Measurements from ENCODE around the gene TNIK. TPM values are rescaled to one million over a fixed set of nuclear protein-coding genes. Genes with fewer than 3 reads are reported as not detected.
"Not testable (repeated sequence)": the region's sequence is repeated elsewhere in the genome, so short reads cannot be mapped to it uniquely, and the experiment has no call there.

Gene TNIK
- total RNA-seq, 2 experiments from 2014 or later: 55.2 to 56.9 TPM

DNA sequence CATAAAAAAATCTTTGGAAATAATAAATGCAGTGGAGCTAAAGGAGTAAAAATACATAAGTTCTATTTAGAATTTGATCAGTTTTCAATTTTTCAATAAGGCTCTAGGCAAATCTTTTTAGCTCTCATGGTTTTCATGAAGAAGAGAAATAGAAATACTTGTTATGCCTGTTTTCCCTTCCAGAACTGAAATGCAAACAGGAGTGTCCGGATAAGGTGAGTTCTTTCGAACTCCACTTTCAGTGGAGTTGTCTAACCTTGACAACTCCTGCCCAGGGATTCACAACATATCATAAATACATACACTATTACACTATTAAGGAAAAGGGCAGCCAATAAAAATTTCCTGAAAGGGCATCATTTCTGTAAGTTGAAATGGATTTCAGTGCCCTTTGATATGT lies 217.3 kb downstream of the TNIK start:
- CTCF ChIA-PET: interaction anchor here (1.0 to 1.3 kb wide), 2 partner anchors 13 to 24 kb away, joined by 3 to 4 read pairs; no protein-coding TSS in a partner anchor
- POLR2A ChIA-PET: no interaction called here
- no peak overlapping the region for H3K27ac Mint-ChIP-seq
- H3K9me3 Mint-ChIP-seq: peaks cover 7% of the 10 kb centered on the region
- no peaks in the 10 kb centered on the region for H3K4me1 Mint-ChIP-seq
- peaks cover 6% of the 10 kb centered on the region for H3K36me3 Mint-ChIP-seq (ENCODE audit: low read depth)
- no peak for DNase-seq
- H3K27me3 Mint-ChIP-seq: no peaks in the 10 kb centered on the region
- H3K4me3 Mint-ChIP-seq: no peak overlapping the region

- H3K4me1 Mint-ChIP-seq: no peaks in the 10 kb centered on the region
- no peak overlapping the region for H3K27ac Mint-ChIP-seq
- CTCF ChIA-PET: interaction anchor here (1.0 kb wide), 1 partner anchor 25 kb away, joined by 3 read pairs; no protein-coding TSS in a partner anchor
- H3K27me3 Mint-ChIP-seq: no peaks in the 10 kb centered on the region
- peaks cover 7% of the 10 kb centered on the region for H3K9me3 Mint-ChIP-seq
- POLR2A ChIA-PET: no interaction called here
- peaks cover 6% of the 10 kb centered on the region for H3K36me3 Mint-ChIP-seq (ENCODE audit: low read depth)
- H3K4me3 Mint-ChIP-seq: no peak overlapping the region
- no peak for DNase-seq
Observed at GRCh38 chr3:171242170-171242569, 218.0 kb downstream of the TNIK start.

DNA sequence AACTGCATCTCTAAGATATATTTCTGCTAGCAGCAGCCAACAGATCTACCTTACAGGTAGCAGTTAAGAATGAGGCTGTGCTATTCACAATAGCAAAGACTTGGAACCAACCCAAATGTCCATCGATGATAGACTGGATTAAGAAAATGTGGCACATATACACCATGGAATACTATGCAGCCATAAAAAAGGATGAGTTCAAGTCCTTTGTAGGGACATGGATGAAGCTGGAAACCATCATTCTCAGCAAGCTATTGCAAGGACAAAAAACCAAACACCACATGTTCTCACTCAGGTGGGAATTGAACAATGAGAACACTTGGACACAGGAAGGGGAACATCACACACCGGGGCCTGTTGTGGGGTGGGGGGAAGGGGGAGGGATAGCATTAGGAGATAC lies 218.6 kb downstream of the TNIK start:
- POLR2A ChIA-PET; H3K9me3 Mint-ChIP-seq; CTCF ChIA-PET; H3K36me3 Mint-ChIP-seq (ENCODE audit: low read depth); H3K27me3 Mint-ChIP-seq; H3K4me3 Mint-ChIP-seq; DNase-seq; H3K4me1 Mint-ChIP-seq; H3K27ac Mint-ChIP-seq: not testable (repeated sequence)

DNA sequence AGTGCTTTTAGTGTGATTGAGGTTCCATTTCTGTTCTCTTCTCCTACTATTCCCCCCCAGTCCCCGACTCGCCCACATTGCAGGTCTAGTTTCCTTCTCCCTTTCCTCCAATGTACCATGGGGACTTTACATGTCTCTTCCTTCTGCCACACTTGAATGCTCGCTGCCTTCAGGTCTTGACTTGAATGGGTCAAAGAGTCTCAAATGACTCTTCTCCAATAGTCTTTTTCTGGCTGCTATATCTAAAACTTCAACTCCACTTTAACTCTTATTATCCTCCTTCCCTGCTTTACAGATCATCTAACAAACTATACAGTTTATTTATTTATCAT lies 219.7 kb downstream of the TNIK start:
- Mint-ChIP-seq H3K36me3 (ENCODE audit: low read depth) (peaks cover 9% of the 10 kb centered on the region), H3K27me3 (no peaks in the 10 kb centered on the region), H3K27ac (no peak overlapping the region), H3K9me3 (peaks cover 7% of the 10 kb centered on the region), H3K4me3 (no peak overlapping the region), H3K4me1 (peaks cover 1% of the 10 kb centered on the region)
- ChIA-PET CTCF (no interaction called here), POLR2A (no interaction called here)
- DNase-seq: no peak

DNA sequence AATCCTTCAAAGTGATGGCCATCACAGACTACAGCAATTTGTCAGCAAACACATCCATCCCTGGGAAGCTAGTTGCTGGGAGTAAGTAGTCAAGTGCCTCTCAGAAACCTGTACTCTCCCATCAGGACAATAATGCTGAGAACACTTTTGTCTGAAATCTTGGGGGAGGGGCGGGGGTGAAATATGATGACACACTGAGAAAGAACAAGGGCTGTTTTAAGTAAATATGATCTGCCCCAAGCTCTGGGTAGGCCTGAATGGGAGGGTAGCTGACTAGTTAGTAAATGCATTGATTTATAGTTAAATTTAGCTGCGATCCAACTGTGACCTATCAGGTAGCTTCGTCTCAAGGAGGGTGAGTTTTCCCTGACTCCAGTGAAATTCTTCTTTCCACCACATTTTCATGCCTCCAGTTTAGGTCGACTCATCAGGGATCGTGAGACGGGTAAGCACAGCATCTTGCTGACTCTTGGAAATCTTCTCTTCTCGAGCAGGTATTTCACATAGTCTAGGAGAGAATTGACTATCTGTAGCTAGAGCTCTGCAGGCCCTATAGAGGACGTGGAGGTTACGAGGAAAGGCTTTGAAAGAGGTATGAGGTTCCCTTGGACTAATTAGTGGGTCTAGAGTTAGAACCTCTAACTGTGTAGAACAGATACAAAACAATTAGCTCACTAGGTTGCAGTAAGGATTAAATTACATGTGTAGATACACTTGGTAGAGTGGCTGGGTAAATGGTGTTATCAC lies 220.3 kb downstream of the TNIK start:
- CTCF ChIA-PET: no interaction called here
- Mint-ChIP-seq H3K4me3 (no peak overlapping the region), H3K27me3 (no peaks in the 10 kb centered on the region), H3K4me1 (peaks cover 4% of the 10 kb centered on the region), H3K36me3 (ENCODE audit: low read depth) (peaks cover 12% of the 10 kb centered on the region), H3K27ac (no peak overlapping the region), H3K9me3 (peaks cover 8% of the 10 kb centered on the region)
- POLR2A ChIA-PET: no interaction called here
- no peak for DNase-seq

DNA sequence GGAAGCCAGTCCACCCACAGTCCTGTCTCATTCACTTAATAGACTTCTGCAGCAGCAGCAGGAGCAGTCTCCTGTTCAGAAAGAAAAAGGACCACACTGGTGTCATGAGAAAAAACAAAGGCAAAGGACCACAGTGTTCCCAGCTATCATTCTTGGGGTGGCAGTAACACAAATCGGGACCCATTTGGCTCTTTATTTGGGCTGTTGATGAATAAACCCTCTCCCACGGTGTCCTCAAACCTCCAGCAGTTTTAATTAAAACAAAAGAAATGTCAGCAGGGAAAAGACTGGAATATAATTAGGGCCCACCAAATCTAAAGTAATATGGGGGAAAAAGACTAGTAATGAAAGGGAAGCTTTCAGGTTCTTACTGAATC lies 223.2 kb downstream of the TNIK start:
- ChIA-PET POLR2A (no interaction called here), CTCF (interaction anchor here (1.3 kb wide), 2 partner anchors 11 to 13 kb away, joined by 3 read pairs; no protein-coding TSS in a partner anchor)
- no peaks in the 10 kb centered on the region for H3K27me3 Mint-ChIP-seq
- H3K36me3 Mint-ChIP-seq (ENCODE audit: low read depth): peaks cover 19% of the 10 kb centered on the region
- peaks cover 10% of the 10 kb centered on the region for H3K9me3 Mint-ChIP-seq
- no peak overlapping the region for H3K4me3 Mint-ChIP-seq
- no peak overlapping the region for H3K27ac Mint-ChIP-seq
- no peak for DNase-seq
- peaks cover 23% of the 10 kb centered on the region for H3K4me1 Mint-ChIP-seq

DNA sequence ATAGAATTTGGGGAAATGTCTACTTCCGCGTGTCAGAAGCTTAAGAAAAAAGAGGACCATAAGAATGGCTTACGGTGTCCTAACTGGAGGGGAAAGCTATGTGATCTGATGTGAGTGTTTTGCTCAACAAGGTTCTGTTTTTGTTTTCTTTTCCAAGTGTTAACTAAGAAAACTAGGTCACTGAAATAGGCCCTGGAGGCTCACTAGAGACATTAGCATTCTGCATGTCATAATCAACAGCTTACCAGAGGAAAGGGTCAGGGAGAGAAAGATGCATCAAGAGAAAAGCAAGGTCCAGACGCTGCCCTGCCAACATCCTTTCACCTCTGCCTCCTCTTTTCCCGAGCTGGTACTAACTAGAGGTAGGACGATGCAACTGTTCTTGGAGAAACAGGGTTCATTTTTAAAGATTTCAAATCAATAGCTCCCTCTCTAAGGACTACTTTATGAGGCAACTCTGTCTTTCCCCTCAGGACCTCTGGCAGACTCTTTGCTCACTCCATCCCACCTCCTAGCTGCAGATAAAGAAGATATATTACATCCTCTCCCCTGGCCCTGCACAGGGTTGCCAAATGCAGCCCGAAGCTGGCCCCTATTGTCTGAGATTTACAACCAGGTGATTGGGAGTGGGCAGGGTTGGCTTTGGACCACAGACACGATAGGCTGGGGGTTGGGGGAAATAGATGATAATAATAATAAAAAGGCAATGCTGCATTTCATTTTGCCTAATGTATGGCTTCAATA lies 223.8 kb downstream of the TNIK start:
- no peak for DNase-seq
- peaks cover 16% of the 10 kb centered on the region for H3K36me3 Mint-ChIP-seq (ENCODE audit: low read depth)
- ChIA-PET POLR2A (no interaction called here), CTCF (interaction anchor here (0.6 to 1.3 kb wide), 4 partner anchors 11 to 307 kb away, joined by 3 read pairs; no protein-coding TSS in a partner anchor)
- H3K4me1 Mint-ChIP-seq: peaks cover 24% of the 10 kb centered on the region
- peaks cover 10% of the 10 kb centered on the region for H3K9me3 Mint-ChIP-seq
- no peaks in the 10 kb centered on the region for H3K27me3 Mint-ChIP-seq
- no peak overlapping the region for H3K4me3 Mint-ChIP-seq
- H3K27ac Mint-ChIP-seq: no peak overlapping the region

DNA sequence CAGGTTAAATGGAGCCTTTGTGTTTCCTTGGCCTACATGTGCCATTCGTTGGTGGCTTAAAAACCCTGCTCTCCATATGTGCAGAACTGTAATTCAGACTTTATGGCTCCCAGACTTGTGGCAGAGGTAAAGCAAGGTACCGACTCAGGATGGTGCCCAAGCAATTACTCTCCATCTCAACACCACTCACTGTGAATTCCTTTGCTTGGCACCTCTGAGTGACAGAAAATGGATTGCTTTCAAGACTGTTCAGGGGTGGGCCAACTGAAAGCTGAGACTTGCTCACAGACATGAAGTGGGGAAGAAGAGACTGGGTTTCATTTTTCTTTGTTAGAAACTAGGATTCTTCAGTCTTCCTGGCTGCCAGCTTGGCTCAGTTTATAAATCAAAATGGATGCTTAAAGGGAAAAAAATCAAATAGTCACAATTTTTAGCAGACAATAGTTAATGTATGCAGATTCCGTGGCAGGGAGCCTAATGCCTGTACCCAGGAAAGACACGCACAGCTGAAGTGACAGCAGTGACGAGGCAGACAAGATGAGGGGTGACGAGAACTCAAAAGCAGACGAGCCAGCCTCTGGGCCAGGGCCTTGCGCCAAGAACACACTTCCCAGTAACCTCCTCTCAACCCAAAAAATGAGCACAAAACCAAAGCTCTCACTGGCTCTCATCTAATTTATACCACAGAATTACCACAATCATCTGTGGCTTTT lies 225.8 kb downstream of the TNIK start:
- no peak overlapping the region for H3K27ac Mint-ChIP-seq
- no peak overlapping the region for H3K4me3 Mint-ChIP-seq
- peaks cover 14% of the 10 kb centered on the region for H3K9me3 Mint-ChIP-seq
- DNase-seq: no peak
- H3K36me3 Mint-ChIP-seq (ENCODE audit: low read depth): peaks cover 16% of the 10 kb centered on the region
- H3K4me1 Mint-ChIP-seq: peaks cover 35% of the 10 kb centered on the region
- no peaks in the 10 kb centered on the region for H3K27me3 Mint-ChIP-seq
- ChIA-PET POLR2A (no interaction called here), CTCF (no interaction called here)

GRCh38 chr3:171231361-171231760 lies 228.8 kb downstream of the TNIK start:
- POLR2A ChIA-PET: no interaction called here
- Mint-ChIP-seq H3K9me3 (peaks cover 16% of the 10 kb centered on the region), H3K27ac (no peak overlapping the region), H3K4me1 (peaks cover 44% of the 10 kb centered on the region), H3K27me3 (no peaks in the 10 kb centered on the region), H3K4me3 (no peak overlapping the region), H3K36me3 (ENCODE audit: low read depth) (peaks cover 35% of the 10 kb centered on the region)
- CTCF ChIA-PET: no interaction called here
- DNase-seq: no peak

- no peak for DNase-seq
- Mint-ChIP-seq H3K27me3 (no peaks in the 10 kb centered on the region), H3K4me3 (no peak overlapping the region), H3K36me3 (ENCODE audit: low read depth) (peaks cover 39% of the 10 kb centered on the region), H3K4me1 (peaks cover 49% of the 10 kb centered on the region), H3K9me3 (peaks cover 21% of the 10 kb centered on the region), H3K27ac (no peak overlapping the region)
- CTCF ChIA-PET: no interaction called here
- POLR2A ChIA-PET: no interaction called here
Observed at GRCh38 chr3:171230865-171231264, 229.3 kb downstream of the TNIK start.

- H3K4me1 Mint-ChIP-seq: peaks cover 56% of the 10 kb centered on the region
- H3K27me3 Mint-ChIP-seq: no peaks in the 10 kb centered on the region
- H3K9me3 Mint-ChIP-seq: peaks cover 25% of the 10 kb centered on the region
- H3K36me3 Mint-ChIP-seq (ENCODE audit: low read depth): peaks cover 44% of the 10 kb centered on the region
- ChIA-PET POLR2A (no interaction called here), CTCF (no interaction called here)
- no peak overlapping the region for H3K27ac Mint-ChIP-seq
- DNase-seq: no peak
- H3K4me3 Mint-ChIP-seq: no peak overlapping the region
Observed at GRCh38 chr3:171229173-171229572, 231.0 kb downstream of the TNIK start.

GRCh38 chr3:171228240-171228639 lies 232.0 kb downstream of the TNIK start:
- ChIA-PET CTCF (no interaction called here), POLR2A (no interaction called here)
- Mint-ChIP-seq H3K4me1 (peaks cover 53% of the 10 kb centered on the region), H3K9me3 (peaks cover 23% of the 10 kb centered on the region), H3K36me3 (ENCODE audit: low read depth) (peaks cover 47% of the 10 kb centered on the region), H3K4me3 (no peak overlapping the region), H3K27ac (no peak overlapping the region), H3K27me3 (no peaks in the 10 kb centered on the region)
- DNase-seq: no peak

GRCh38 chr3:171227828-171228227 lies 232.4 kb downstream of the TNIK start:
- ChIA-PET CTCF (no interaction called here), POLR2A (no interaction called here)
- H3K4me3 Mint-ChIP-seq: no peak overlapping the region
- peaks cover 46% of the 10 kb centered on the region for H3K36me3 Mint-ChIP-seq (ENCODE audit: low read depth)
- peaks cover 49% of the 10 kb centered on the region for H3K4me1 Mint-ChIP-seq
- no peaks in the 10 kb centered on the region for H3K27me3 Mint-ChIP-seq
- H3K9me3 Mint-ChIP-seq: peaks cover 19% of the 10 kb centered on the region
- no peak overlapping the region for H3K27ac Mint-ChIP-seq
- DNase-seq: no peak
